ENCODE measurements around the gene EHD3. TPM values are rescaled to one million over a fixed set of nuclear protein-coding genes. Genes with fewer than 3 reads are reported as not detected.

EHD3 gene
- total and polyA plus RNA-seq, 10 of the 15 experiments (the other 5 are each of a cell fraction or from before 2014, with no cell fraction given), result 1.1 to 10.9 (median 8.2) TPM

GRCh38 chr2:31238906-31239592 is 5.1 kb downstream of the EHD3 start (continued):
- TF ChIP-seq SUZ12 (IDR thresholded peaks at IDR 0.05; ENCODE audit: unreplicated experiment), result no peak

DNA sequence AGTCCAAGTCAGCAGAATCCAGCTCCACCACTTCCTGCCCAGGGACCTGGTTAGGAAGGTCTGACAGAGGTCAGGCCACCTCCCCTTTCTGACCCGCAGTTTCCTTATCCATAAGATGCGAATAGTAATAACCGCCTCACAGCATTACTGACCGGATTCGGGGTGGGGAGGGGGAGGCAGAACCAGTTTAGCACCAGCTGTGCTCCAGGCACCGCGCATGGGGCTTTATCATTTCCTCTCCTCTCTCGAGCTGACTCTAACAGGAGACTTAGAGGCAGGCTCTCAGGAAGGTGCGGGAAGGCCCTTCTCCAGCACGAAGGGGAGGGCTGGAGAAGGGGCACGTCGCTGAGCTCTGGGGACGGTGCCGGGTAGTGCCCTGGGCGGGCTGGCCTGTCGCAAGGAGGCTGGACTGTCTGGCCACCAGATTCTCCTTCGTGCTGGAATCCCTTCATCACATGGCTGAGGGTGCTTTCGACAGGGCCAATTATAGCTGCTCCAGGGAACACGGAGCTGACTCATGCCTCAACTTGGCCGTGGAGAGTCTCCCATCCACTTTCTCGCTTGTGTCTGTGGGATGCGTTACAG is 5.7 kb downstream of the EHD3 start:
- Histone ChIP-seq H3K27ac (ENCODE audit: control insufficient read depth, insufficient read depth) (no peak overlapping the region), H2AFZ (ENCODE audit: control insufficient read depth, low read depth, low read length) (no peak overlapping the region), H3K4me2 (ENCODE audit: control insufficient read depth, insufficient read depth) (no peak overlapping the region), H4K20me1 (ENCODE audit: control insufficient read depth, insufficient read depth) (no peaks in the 10 kb centered on the region), H3K36me3 (ENCODE audit: control insufficient read depth in 2 of 2, insufficient read depth in 2 of 2, low read length in 1 of 2) (no peaks in the 10 kb centered on the region), H3K4me1 (ENCODE audit: control insufficient read depth, insufficient read depth, low read length) (peaks cover 8% of the 10 kb centered on the region), H3K27me3 (replicated peaks in 1 of 2; ENCODE audit: control insufficient read depth in 2 of 2, insufficient read depth in 2 of 2, low read length in 1 of 2) (no peaks in the 10 kb centered on the region), H3K79me2 (ENCODE audit: control insufficient read depth, insufficient read depth, low read length) (no peaks in the 10 kb centered on the region), H3K4me3 (no peak overlapping the region), H3K9ac (ENCODE audit: control insufficient read depth, insufficient read depth, low read length) (no peak overlapping the region), H3K9me3 (replicated peaks; ENCODE audit: control insufficient read depth, insufficient read depth, low read length) (no peaks in the 10 kb centered on the region)
- intact Hi-C loops (cut with micrococcal nuclease; ENCODE audit: unreplicated experiment) (no loop called here), in situ Hi-C loops (cut with MboI) (no loop called here)
- WGBS (ENCODE audit: insufficient coverage, insufficient replicate concordance, low lambda C conversion rate, missing lambda C conversion rate), result 48% methylated on average over 22 of the region's 22 CpGs
- ChIA-PET RAD21 (ENCODE audit: unreplicated experiment) (no interaction called here), POLR2A (no interaction called here), CTCF (interaction anchor here (1.1 kb wide), 1 partner anchor 91 kb away, joined by 3 read pairs; no protein-coding TSS in a partner anchor), SMC1A (ENCODE audit: uncharacterized antibody, unreplicated experiment) (interaction anchor here (1.6 kb wide), 1 partner anchor 14 kb away, joined by 4 read pairs; no protein-coding TSS in a partner anchor)
- ATAC-seq, result no peak
- no peak for FAIRE-seq
- DNase-seq (ENCODE audit: low read depth, low spot score), result no peak
- no TSS peak for BruUV-seq (replicated peaks)
- TF ChIP-seq TARDBP (IDR thresholded peaks at IDR 0.05; ENCODE audit: borderline replicate concordance) (no peak), CBX3 (IDR thresholded peaks at IDR 0.05; ENCODE audit: borderline replicate concordance, low read depth) (no peak), MTA2 (IDR thresholded peaks at IDR 0.05; ENCODE audit: low read depth) (no peak), ZNF622 (IDR thresholded peaks at IDR 0.05) (no peak), TCF7 (IDR thresholded peaks at IDR 0.05; ENCODE audit: borderline replicate concordance) (no peak), E2F4 (IDR thresholded peaks at IDR 0.05; ENCODE audit: low read depth, low read length) (no peak), NR2C2 (IDR thresholded peaks at IDR 0.05; ENCODE audit: borderline replicate concordance, control insufficient read depth, insufficient read length, low read depth) (no peak), POU2F2 (IDR thresholded peaks at IDR 0.05; ENCODE audit: borderline replicate concordance, low read depth, low read length) (no peak), POLR2A (IDR thresholded peaks at IDR 0.05; ENCODE audit: low read depth, low read length) (no peak), MYB (IDR thresholded peaks at IDR 0.05; ENCODE audit: borderline replicate concordance, low read depth, low read length) (no peak), SIN3A (IDR thresholded peaks at IDR 0.05; ENCODE audit: low read depth, low read length) (no peak)
- TF ChIP-seq, protein P1, sequence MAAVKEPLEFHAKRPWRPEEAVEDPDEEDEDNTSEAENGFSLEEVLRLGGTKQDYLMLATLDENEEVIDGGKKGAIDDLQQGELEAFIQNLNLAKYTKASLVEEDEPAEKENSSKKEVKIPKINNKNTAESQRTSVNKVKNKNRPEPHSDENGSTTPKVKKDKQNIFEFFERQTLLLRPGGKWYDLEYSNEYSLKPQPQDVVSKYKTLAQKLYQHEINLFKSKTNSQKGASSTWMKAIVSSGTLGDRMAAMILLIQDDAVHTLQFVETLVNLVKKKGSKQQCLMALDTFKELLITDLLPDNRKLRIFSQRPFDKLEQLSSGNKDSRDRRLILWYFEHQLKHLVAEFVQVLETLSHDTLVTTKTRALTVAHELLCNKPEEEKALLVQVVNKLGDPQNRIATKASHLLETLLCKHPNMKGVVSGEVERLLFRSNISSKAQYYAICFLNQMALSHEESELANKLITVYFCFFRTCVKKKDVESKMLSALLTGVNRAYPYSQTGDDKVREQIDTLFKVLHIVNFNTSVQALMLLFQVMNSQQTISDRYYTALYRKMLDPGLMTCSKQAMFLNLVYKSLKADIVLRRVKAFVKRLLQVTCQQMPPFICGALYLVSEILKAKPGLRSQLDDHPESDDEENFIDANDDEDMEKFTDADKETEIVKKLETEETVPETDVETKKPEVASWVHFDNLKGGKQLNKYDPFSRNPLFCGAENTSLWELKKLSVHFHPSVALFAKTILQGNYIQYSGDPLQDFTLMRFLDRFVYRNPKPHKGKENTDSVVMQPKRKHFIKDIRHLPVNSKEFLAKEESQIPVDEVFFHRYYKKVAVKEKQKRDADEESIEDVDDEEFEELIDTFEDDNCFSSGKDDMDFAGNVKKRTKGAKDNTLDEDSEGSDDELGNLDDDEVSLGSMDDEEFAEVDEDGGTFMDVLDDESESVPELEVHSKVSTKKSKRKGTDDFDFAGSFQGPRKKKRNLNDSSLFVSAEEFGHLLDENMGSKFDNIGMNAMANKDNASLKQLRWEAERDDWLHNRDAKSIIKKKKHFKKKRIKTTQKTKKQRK (IDR thresholded peaks at IDR 0.05; ENCODE audit: low read depth, low read length), result no peak
- TF ChIP-seq, protein P2, sequence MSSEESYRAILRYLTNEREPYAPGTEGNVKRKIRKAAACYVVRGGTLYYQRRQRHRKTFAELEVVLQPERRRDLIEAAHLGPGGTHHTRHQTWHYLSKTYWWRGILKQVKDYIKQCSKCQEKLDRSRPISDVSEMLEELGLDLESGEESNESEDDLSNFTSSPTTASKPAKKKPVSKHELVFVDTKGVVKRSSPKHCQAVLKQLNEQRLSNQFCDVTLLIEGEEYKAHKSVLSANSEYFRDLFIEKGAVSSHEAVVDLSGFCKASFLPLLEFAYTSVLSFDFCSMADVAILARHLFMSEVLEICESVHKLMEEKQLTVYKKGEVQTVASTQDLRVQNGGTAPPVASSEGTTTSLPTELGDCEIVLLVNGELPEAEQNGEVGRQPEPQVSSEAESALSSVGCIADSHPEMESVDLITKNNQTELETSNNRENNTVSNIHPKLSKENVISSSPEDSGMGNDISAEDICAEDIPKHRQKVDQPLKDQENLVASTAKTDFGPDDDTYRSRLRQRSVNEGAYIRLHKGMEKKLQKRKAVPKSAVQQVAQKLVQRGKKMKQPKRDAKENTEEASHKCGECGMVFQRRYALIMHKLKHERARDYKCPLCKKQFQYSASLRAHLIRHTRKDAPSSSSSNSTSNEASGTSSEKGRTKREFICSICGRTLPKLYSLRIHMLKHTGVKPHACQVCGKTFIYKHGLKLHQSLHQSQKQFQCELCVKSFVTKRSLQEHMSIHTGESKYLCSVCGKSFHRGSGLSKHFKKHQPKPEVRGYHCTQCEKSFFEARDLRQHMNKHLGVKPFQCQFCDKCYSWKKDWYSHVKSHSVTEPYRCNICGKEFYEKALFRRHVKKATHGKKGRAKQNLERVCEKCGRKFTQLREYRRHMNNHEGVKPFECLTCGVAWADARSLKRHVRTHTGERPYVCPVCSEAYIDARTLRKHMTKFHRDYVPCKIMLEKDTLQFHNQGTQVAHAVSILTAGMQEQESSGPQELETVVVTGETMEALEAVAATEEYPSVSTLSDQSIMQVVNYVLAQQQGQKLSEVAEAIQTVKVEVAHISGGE (CRISPR knock-in tag; IDR thresholded peaks at IDR 0.05), result no peak
